Stimulated activated memory B cell treated with anti-CD40 and anti-IgM and Interleukin-4, amounts not matched to agents 10 μg/mL and 1 μg/mL and 100 μg/mL, for 72 hours (primary cell): ENCODE data around the gene NECAP2.

Experiments used
- ATAC-seq: fragments of 150-1000 bp; cut with Tn5 transposase; 2 replicates; pipeline ENCODE4 v1.10.0; 2021
- H3K27ac Mint-ChIP-seq: one replicate; pipeline ENCODE4 v1.8.0; 2022; ENCODE audit warnings: mild to moderate bottlenecking, mixed read lengths
- H3K27me3 Mint-ChIP-seq: one replicate; pipeline ENCODE4 v1.8.0; 2022; ENCODE audit warnings: mixed read lengths
- H3K36me3 Mint-ChIP-seq: one replicate; pipeline ENCODE4 v1.8.0; 2022; ENCODE audit warnings: mixed read lengths
- H3K4me1 Mint-ChIP-seq: one replicate; pipeline ENCODE4 v1.8.0; 2022; ENCODE audit warnings: mixed read lengths
- H3K4me3 Mint-ChIP-seq: one replicate; pipeline ENCODE4 v1.8.0; 2022; ENCODE audit warnings: mild to moderate bottlenecking, moderate library complexity, mixed read lengths
- H3K9me3 Mint-ChIP-seq: one replicate; pipeline ENCODE4 v1.8.0; 2022; ENCODE audit warnings: mixed read lengths

The NECAP2 gene

DNA sequence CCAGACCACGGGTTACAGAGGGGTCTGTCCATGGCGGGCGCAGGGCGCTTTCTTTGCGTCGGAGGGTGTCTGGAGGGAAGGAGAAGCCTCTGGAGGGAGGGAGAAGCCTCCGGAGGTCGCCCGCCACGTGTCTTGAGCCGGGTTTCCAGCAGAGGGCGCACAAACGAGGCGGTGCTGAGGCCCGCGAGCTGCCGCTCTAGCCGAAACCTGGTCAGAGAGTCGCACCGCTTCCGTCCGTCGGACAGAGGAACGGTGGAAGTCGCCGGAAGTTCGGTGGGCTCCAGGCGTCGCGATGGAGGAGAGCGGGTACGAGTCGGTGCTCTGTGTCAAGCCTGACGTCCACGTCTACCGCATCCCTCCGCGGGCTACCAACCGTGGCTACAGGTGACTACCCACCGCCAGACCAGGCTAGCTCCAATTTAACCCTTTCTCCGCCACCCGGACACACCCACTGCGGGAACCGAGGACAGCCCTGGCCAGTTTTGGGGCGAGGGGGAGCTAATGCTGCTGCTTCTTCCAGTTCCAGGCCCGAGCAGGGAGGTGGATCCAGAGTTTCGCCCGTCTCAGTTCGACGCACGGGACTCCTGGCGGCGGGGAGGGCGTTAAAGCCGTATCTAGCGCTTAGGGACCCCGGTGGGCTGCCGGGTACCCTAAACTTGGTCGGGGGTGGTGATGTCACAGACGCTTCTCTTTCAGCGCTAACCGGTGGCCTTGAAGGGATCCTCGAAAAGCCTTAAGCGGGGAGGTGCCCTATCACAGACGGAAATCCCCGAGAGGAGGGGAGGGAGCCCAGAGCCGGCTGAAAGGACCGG lies at the start of gene NECAP2:
Gene NECAP2 (plus strand): TSS at position 255 of the 812 bp plus-strand sequence. CDS start 38 bp downstream, at position 293.
- Mint-ChIP-seq H3K9me3 (no peaks in the 10 kb centered on the region), H3K27ac (peak within 1 kb of the TSS; percentile 87), H3K27me3 (no peaks in the 10 kb centered on the region), H3K36me3 (peaks cover 29% of the 10 kb centered on the region), H3K4me1 (peaks cover 45% of the 10 kb centered on the region), H3K4me3 (peak within 1 kb of the TSS; percentile 97)
- ATAC-seq: peak; percentile 93

DNA sequence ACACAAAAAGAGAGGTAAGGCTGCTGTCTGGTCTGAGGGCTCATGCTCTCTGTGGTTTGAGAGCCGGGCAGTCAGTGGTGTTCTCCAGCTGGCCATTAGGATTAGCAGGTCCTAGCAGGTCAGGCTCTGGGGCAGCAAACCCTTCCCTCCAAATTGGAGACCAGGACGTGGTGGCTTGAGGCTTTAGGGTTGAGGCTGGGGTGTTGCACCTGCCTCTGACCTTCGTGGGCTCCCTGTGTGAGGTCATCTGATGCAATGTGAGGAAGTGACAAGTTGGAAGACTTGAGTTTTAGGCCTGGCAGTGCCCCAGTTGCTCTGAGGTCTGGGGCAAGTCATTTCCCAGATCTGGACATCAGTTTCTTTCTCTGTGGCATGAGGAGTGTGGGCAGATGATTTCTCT lies 49.1 kb upstream of the NECAP2 start:
- Mint-ChIP-seq H3K27me3 (no peaks in the 10 kb centered on the region), H3K4me3 (no peak overlapping the region), H3K9me3 (no peaks in the 10 kb centered on the region), H3K36me3 (peaks cover 45% of the 10 kb centered on the region), H3K27ac (peak overlapping the region; percentile 63), H3K4me1 (peaks cover 53% of the 10 kb centered on the region)
- ATAC-seq: no peak

DNA sequence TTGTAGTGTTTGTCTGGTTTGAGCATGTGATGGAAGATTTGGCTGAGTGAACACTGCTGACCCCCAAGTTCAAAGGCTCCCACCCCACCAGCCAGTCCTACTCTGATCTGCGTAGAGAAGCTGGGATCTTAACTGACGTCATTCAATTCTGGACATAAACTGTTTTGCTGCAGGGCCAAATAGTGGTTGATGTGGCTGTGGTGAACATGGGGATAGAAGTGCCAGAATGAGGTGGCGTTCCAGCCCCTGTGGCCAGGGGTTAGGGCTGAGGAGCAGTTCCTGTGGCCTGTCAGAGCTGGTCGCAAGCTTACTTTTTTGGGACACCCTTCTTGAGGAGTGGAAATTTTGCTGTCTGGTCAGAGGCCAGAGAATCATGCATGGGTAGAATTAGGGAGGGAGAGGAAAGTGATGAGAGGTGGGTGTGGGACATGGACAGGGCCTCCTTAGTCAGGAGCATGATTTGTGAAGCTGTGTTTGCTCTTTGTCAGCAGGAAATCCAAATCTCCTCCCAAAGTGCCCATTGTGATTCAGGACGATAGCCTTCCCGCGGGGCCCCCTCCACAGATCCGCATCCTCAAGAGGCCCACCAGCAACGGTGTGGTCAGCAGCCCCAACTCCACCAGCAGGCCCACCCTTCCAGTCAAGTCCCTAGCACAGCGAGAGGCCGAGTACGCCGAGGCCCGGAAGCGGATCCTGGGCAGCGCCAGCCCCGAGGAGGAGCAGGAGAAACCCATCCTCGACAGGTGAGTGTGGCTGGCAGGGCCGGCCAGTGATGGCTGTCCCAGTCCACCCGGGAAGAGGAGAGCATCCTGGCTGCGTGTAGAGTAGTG lies 47.6 kb upstream of the NECAP2 start:
- Mint-ChIP-seq H3K4me3 (no peak overlapping the region), H3K27me3 (no peaks in the 10 kb centered on the region), H3K27ac (peak overlapping the region; percentile 46), H3K36me3 (peaks cover 58% of the 10 kb centered on the region), H3K9me3 (no peaks in the 10 kb centered on the region), H3K4me1 (peaks cover 54% of the 10 kb centered on the region)
- no peak for ATAC-seq

GRCh38 chr1:16393570-16394521 lies 46.7 kb upstream of the NECAP2 start:
- no peaks in the 10 kb centered on the region for H3K27me3 Mint-ChIP-seq
- peaks cover 67% of the 10 kb centered on the region for H3K36me3 Mint-ChIP-seq
- no peak overlapping the region for H3K27ac Mint-ChIP-seq
- no peaks in the 10 kb centered on the region for H3K9me3 Mint-ChIP-seq
- no peak for ATAC-seq
- H3K4me1 Mint-ChIP-seq: peaks cover 54% of the 10 kb centered on the region
- H3K4me3 Mint-ChIP-seq: no peak overlapping the region

- H3K36me3 Mint-ChIP-seq: peaks cover 75% of the 10 kb centered on the region
- H3K27me3 Mint-ChIP-seq: no peaks in the 10 kb centered on the region
- no peak overlapping the region for H3K27ac Mint-ChIP-seq
- H3K4me1 Mint-ChIP-seq: peaks cover 59% of the 10 kb centered on the region
- no peaks in the 10 kb centered on the region for H3K9me3 Mint-ChIP-seq
- H3K4me3 Mint-ChIP-seq: no peak overlapping the region
- no peak for ATAC-seq
Measured at GRCh38 chr1:16394977-16395376, 45.5 kb upstream of the NECAP2 start.

DNA sequence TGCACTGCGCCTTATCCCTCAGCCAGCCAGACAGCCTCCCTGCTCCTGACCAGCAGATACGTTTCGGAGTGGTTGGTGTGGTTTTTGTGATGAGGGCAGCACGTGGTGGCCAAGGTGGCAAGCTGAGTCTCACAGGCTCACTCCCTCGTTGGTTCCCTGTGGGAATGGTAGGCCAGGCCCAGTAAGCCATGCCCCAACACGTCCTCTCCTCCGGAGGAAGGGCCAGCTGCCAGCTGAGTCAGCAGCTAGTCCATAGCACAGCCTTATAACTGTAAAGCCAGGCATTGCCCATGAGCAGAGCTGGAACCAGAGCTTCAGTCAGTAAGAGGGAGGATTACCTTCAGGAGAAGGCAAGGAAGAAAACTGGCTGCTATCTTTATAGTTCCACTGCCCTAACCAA lies 43.9 kb upstream of the NECAP2 start:
- Mint-ChIP-seq H3K27ac (no peak overlapping the region), H3K27me3 (no peaks in the 10 kb centered on the region), H3K4me1 (peaks cover 43% of the 10 kb centered on the region), H3K4me3 (no peak overlapping the region), H3K9me3 (no peaks in the 10 kb centered on the region), H3K36me3 (peaks cover 66% of the 10 kb centered on the region)
- ATAC-seq: no peak

GRCh38 chr1:16397120-16397519 lies 43.4 kb upstream of the NECAP2 start:
- no peaks in the 10 kb centered on the region for H3K27me3 Mint-ChIP-seq
- no peak overlapping the region for H3K4me3 Mint-ChIP-seq
- no peak for ATAC-seq
- H3K27ac Mint-ChIP-seq: peak overlapping the region; percentile 61
- H3K4me1 Mint-ChIP-seq: peaks cover 37% of the 10 kb centered on the region
- no peaks in the 10 kb centered on the region for H3K9me3 Mint-ChIP-seq
- peaks cover 64% of the 10 kb centered on the region for H3K36me3 Mint-ChIP-seq

- no peak overlapping the region for H3K4me3 Mint-ChIP-seq
- peaks cover 50% of the 10 kb centered on the region for H3K36me3 Mint-ChIP-seq
- H3K27me3 Mint-ChIP-seq: no peaks in the 10 kb centered on the region
- peak overlapping the region; percentile 2 for H3K27ac Mint-ChIP-seq
- no peaks in the 10 kb centered on the region for H3K9me3 Mint-ChIP-seq
- peaks cover 24% of the 10 kb centered on the region for H3K4me1 Mint-ChIP-seq
- no peak for ATAC-seq
Measured at GRCh38 chr1:16398371-16398953, 42.1 kb upstream of the NECAP2 start.

DNA sequence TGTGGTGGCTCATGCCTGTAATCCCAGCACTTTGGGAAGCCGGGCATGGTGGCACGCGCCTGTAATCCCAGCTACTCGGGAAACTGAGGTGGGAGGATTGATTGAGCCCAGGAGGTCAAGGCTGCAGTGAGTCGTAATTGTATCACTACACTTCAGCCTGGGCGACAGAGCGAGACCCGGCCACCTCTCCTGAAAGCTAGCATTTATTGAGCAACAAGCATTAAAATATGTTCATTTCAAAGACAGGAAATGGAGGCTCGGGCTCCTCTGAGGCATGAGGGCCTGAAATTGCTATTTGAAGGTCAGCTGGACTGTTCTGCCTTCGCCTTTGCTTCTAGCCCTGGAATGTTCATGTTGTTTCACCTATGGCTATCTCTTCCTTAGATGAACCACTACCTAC lies 37.8 kb upstream of the NECAP2 start:
- Mint-ChIP-seq H3K27ac (no peak overlapping the region), H3K4me3 (no peak overlapping the region), H3K27me3 (no peaks in the 10 kb centered on the region), H3K9me3 (no peaks in the 10 kb centered on the region), H3K36me3 (peaks cover 20% of the 10 kb centered on the region), H3K4me1 (peaks cover 8% of the 10 kb centered on the region)
- no peak for ATAC-seq

GRCh38 chr1:16405441-16405840 lies 35.1 kb upstream of the NECAP2 start:
- H3K9me3 Mint-ChIP-seq: no peaks in the 10 kb centered on the region
- H3K27me3 Mint-ChIP-seq: no peaks in the 10 kb centered on the region
- H3K4me3 Mint-ChIP-seq: no peak overlapping the region
- no peak for ATAC-seq
- no peak overlapping the region for H3K27ac Mint-ChIP-seq
- H3K36me3 Mint-ChIP-seq: no peaks in the 10 kb centered on the region
- H3K4me1 Mint-ChIP-seq: peaks cover 5% of the 10 kb centered on the region

DNA sequence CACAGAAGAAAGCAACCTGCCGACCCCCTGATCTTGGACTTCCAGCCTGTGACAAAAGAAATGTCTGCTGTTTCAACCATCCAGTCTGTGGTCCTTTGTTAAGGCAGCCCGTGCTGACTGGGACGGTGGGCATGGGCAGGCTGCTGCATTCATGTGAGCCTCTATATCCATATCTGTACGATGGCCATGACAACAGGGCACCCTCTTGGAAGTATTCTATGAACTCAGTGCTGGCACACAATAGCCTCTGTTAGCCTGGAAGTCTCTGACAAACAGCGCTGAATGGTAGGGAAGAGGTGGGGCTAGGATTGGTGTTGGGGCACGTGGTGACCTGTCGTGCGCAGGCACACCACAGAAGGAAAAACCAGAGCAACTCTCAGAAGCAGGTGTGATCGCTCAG lies 33.7 kb upstream of the NECAP2 start:
- H3K27ac Mint-ChIP-seq: no peak overlapping the region

DNA sequence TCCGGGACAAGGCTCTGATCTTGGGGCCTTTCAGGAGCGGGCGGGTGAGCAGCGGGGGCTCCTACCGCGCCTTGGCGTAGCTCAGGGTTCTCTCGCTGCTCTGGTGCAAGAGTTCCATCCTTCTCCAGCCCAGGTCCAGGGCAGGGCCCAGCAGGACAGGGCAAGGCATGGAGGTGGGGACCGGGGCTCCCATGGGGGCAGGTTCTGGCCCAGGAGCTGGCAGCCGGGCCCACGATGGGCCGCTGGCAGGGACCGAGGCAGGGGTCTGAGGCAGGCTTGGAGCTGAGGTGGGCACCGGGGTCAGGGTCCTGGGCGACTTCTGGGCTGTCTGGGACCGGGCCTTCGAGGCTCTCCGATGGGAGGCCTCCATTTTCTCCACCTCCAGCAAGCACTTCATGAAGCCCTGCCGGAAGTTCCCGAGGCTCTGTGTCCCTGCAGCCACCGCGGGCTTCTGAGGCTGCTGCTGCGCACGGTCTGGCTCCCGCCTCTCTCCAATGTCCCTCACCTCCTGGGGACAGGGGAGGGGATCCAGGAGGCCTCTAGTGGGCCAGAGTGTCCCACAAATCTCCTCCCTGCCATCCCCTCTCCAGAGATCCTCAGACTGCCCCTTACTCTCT lies 30.9 kb upstream of the NECAP2 start:
- Mint-ChIP-seq H3K36me3 (no peaks in the 10 kb centered on the region), H3K9me3 (no peaks in the 10 kb centered on the region), H3K27ac (peak overlapping the region; percentile 3), H3K27me3 (peaks cover 7% of the 10 kb centered on the region), H3K4me1 (peaks cover 5% of the 10 kb centered on the region), H3K4me3 (no peak overlapping the region)
- ATAC-seq: peak; percentile 45

More for the DNA sequence above, 33.7 kb upstream of the NECAP2 start:
- Mint-ChIP-seq H3K27me3 (no peaks in the 10 kb centered on the region), H3K4me1 (peaks cover 5% of the 10 kb centered on the region), H3K9me3 (no peaks in the 10 kb centered on the region), H3K36me3 (no peaks in the 10 kb centered on the region), H3K4me3 (no peak overlapping the region)
- no peak for ATAC-seq

DNA sequence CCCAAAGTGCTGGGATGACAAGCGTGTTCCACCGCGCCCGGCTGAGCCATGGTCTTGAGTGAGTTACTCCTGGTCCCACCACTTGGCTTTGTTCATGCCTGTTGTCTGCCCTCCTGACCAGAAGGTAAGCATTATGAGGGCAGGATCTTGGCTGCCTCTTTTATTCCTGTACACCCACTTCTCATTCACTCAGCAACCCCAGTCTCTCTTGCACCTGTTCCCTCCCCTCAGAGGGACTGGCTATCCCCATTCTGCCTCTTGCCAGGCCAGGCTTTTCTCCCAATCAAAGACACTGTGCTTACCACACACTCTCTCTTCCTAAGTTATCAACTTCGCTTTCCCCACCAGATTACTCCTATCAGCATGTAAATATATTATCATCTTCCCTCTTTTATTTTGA lies 29.7 kb upstream of the NECAP2 start:
- Mint-ChIP-seq H3K4me1 (peaks cover 5% of the 10 kb centered on the region), H3K27ac (no peak overlapping the region), H3K36me3 (no peaks in the 10 kb centered on the region), H3K4me3 (no peak overlapping the region), H3K9me3 (no peaks in the 10 kb centered on the region), H3K27me3 (peaks cover 7% of the 10 kb centered on the region)
- ATAC-seq: no peak

GRCh38 chr1:16413191-16413590 lies 27.3 kb upstream of the NECAP2 start:
- no peaks in the 10 kb centered on the region for H3K9me3 Mint-ChIP-seq
- peaks cover 7% of the 10 kb centered on the region for H3K27me3 Mint-ChIP-seq
- H3K27ac Mint-ChIP-seq: no peak overlapping the region
- no peaks in the 10 kb centered on the region for H3K36me3 Mint-ChIP-seq
- H3K4me1 Mint-ChIP-seq: peaks cover 5% of the 10 kb centered on the region
- ATAC-seq: no peak
- H3K4me3 Mint-ChIP-seq: no peak overlapping the region
